RPMI8226 (cell line): ENCODE results near the gene PCID2.

Experiments used
- DNase-seq: peaks from one replicate; pipeline ENCODE4 v3.0.0-alpha.2; 2015

PCID2 gene

GRCh38 chr13:113148407-113148806 is 60.1 kb downstream of the PCID2 start:
- no peak for DNase-seq

DNA sequence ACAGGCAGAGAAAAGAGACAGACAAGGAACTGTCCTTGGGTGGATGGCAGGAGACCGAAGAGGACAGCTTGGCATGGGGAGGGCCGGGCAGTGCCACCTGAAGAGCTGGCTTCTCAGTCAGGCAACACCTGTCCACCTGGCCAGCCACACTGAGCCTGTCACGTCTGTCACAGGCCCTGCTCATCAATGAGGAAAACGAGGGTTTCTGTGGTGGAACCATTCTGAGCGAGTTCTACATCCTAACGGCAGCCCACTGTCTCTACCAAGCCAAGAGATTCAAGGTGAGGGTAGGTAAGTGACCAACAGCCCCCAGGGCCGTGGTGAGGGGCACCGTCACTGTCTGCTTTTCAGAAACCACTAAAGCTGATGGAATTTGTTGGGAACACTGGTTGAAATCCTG is 61.3 kb downstream of the PCID2 start:
- no peak for DNase-seq

GRCh38 chr13:113146750-113147149 is 61.7 kb downstream of the PCID2 start:
- DNase-seq = no peak

DNA sequence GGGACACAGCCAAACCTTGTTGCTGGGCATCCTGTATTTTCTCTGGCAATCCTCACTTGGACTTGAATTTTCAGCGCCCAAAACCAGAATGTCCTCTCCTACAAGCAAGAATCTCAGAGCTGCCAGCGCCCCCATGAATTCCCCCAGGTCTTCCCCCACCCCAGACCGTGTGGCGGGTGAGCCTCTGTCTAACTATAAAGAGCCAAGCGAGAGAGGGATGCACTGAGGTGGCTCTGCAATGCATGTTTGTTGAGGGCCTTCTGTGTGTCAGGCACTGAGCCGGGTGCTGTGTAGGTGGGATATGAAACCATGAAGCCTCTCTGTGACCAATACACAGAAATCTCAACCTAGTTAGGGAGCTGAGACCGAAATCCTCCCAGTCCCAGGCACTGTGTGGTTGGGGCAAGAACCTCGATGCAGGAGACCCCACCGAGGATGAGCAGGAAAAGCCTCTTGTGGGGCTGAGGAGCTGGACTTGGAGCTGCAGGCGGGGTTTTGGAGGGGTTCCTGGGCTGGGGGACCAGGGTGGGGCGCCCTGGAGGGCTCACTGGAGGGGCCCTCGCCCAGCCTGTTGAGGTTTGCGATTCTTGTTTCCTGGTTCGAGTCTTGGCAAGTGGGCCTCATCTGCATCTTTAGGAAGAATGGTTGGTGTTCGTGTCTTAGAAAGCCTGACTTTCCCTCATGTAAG is 62.4 kb downstream of the PCID2 start:
- no peak for DNase-seq

DNA sequence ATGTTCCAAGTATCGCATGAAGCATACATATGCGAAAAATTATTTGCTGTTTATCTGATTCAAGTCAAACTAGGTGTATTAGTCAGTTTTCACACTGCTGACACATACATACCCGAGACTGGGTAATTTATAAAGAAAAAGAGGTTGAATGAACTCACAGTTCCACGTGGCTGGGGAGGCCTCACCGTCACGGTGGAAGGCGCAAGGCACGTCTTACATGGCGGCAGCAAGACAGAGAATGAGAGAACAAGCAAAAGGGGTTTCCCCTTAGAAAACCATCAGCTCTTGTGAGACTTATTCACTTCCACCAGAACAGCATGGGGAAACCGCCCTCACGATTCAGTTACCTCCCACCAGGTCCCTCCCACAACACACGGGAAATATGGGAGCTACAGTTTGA is 63.0 kb downstream of the PCID2 start:
- no peak for DNase-seq

DNA sequence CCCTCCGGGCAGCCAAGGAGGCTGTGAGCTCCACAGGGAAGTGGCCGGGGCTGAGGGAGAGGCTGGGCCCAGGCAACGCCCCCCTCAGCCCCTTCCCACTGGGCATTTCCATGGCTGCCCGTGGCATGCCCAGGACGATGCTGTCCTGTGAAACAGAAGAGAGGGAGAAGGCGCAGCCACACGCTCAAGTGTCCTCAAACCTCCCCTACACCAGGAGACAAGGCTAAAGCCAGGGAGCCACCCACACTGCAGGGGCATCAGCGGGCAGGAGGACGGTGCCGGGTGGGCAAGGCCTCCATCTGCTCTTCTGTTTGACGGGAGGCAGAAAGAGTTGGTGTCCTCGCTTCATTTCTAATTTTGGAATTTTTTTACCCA is 64.2 kb downstream of the PCID2 start:
- no peak for DNase-seq

- DNase-seq = no peak
Observed at GRCh38 chr13:113143466-113144254, 64.8 kb downstream of the PCID2 start.

DNA sequence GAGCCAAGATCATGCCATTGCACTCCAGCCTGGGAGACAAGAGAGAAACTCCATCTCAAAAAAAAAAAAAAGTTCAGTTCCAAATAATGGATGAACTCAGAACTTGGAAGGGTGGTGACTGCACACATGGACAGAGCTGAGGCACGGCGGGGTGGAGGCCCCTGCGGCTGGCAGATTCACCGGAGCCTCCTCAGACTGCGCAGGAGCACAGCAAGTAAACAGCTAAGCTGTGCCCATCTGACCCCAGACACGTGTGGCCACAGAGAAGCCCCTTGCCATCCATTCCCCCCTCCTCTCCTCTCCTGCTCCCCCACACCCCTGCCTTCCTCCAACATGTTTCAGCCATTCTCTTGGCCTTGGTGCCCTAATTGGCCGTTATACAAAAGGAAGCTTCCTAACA is 65.6 kb downstream of the PCID2 start:
- no peak for DNase-seq

DNA sequence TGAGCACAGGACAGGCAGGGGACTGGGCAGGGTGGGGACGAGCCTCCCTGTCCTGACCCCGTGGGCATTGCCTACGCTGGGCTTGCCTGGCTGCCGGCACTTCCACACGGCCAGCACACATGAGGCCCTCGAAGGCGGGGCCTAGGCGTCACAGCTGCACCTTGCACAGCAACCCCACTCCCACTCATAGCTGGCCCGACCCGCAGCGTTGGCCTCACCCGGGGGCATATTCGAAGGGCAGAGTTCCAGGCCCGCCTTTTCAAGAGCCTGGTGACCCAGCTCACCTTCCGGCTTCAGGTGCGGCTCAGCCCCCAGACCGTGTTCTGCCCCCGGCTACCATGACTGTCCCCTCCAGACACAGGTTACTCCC is 66.9 kb downstream of the PCID2 start:
- no peak for DNase-seq

GRCh38 chr13:113140677-113141600 is 67.5 kb downstream of the PCID2 start:
- no peak for DNase-seq

- no peak for DNase-seq
Observed at GRCh38 chr13:113139577-113139976, 68.9 kb downstream of the PCID2 start.

DNA sequence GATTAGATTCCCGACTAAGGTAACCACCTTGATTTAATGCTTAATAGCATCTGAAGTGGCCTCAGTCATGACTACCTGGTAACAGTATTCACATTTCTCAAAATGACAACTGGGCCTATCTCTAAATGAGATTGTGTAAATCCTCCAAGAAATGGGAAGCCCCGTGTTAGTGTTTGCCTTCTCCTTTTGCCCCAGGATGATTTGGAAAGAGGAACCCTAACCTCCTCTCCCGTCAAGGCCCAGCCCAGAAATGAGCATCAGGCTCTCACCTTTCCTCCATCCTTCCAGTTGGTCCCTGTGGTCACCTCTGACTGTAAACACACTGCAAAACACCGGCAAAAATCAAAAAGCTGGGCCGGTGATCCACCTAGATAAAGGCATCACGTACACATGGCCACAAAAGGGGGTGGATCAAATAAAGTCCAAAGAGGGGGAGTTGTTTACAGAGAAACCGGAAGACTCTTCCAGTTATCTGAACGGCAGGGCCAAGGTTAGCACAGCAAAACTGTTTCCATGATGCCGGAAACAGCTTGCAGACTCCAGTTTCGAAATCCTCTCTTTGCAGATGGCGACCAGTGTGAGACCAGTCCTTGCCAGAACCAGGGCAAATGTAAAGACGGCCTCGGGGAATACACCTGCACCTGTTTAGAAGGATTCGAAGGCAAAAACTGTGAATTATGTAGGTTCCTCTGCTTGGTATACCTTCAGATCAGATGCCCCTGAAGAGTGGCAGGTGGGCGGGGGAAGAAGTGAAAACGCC is 69.5 kb downstream of the PCID2 start:
- DNase-seq = peak; percentile 60

GRCh38 chr13:113137691-113138298 is 70.7 kb downstream of the PCID2 start:
- no peak for DNase-seq

- no peak for DNase-seq
Observed at GRCh38 chr13:113135281-113135760, 73.1 kb downstream of the PCID2 start.

DNA sequence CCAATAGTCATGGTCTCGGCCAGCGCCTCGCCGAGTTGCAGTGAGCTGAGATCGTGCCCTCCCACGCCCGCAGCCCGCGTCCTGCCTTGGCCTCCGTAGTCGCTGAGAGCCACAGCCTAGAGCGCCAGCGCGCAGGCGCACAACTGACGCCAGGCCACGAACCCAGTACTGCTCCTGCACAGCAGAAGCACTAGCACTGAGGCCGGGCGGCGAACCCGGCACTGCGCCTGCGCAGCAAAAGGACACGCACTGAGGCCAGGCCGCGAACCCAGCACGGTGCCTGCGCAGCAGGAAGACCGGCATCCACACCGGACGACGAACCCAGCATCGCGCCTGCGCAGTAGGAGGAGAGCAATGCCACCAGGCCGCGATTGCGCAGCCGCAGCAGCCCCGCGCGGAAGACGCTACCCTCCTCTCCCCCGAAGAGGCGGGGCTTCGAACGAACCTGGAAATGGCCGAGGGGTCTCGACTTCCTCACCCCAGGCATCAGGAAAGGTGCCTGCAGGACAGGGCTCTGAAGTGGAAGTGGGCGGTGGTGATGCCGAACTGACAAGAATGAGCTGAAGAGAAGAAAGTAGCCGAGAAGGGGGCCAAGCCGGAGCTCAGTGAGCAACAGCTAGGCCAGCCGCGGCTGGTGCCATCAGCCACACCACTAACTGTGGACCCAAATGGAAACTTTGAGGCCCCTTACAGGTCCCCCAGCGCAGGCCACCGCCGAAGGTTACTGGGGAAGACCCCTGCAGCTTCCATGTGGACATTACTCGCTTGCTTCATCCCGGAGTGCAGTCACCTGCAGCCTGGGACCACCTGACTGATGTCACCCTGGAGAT is 78.3 kb downstream of the PCID2 start:
- no peak for DNase-seq

- no peak for DNase-seq
Observed at GRCh38 chr13:113129480-113129879, 79.0 kb downstream of the PCID2 start.
